Ishikawa (cell line): ENCODE results near the gene ARMC3.

Experiments
- CEBPB ChIP-seq: IDR thresholded peaks from 2 replicates; pipeline ENCODE4 v1.6.1; 2012
- CREB1 ChIP-seq: IDR thresholded peaks from 2 replicates; pipeline ENCODE4 v1.6.1; 2012; ENCODE audit warnings: low read depth
- TAF1 ChIP-seq: IDR thresholded peaks from 2 replicates; pipeline ENCODE4 v1.6.1; 2012; ENCODE audit warnings: low read depth, mild to moderate bottlenecking
- TCF12 ChIP-seq: IDR thresholded peaks from 2 replicates; pipeline ENCODE4 v1.6.1; 2012; ENCODE audit warnings: low read depth
- TEAD4 ChIP-seq: IDR thresholded peaks from 2 replicates; pipeline ENCODE4 v1.6.1; 2012
- USF1 ChIP-seq: IDR thresholded peaks from 2 replicates; pipeline ENCODE4 v1.6.1; 2012
- YY1 ChIP-seq: IDR thresholded peaks from 2 replicates; pipeline ENCODE4 v1.6.1; 2012; ENCODE audit warnings: low read depth
- TF ChIP-seq, protein P1 (sequence below): IDR thresholded peaks from 2 replicates; pipeline ENCODE4 v1.6.1; 2012; ENCODE audit warnings: low read depth, mild to moderate bottlenecking
- TF ChIP-seq, protein P2 (sequence below): IDR thresholded peaks from 2 replicates; pipeline ENCODE4 v1.6.1; 2012

DNA sequence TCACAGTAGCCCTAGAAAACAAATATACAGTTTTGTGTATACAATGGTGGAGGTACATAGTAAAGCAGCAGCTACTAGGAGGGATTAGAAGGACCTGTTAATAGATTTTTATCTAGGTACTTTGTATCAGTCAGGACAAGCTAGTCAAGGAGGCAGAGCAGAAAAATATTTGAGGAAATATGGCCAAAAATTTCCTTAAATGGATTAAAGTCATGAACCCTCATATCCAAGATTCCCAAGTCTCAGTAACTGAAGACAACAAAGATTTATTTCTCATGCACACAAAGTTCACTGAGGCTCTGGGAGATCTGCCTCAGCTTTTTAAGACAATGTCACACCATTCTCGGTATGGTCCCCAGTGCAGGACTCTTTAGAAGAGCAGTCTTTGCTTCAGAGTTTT, 28.1 kb upstream of the ARMC3 start:
- TF ChIP-seq TAF1 (no peak), CEBPB (no peak), YY1 (no peak), TEAD4 (no peak), CREB1 (no peak), TCF12 (no peak), USF1 (no peak)
- TF ChIP-seq, protein P1, sequence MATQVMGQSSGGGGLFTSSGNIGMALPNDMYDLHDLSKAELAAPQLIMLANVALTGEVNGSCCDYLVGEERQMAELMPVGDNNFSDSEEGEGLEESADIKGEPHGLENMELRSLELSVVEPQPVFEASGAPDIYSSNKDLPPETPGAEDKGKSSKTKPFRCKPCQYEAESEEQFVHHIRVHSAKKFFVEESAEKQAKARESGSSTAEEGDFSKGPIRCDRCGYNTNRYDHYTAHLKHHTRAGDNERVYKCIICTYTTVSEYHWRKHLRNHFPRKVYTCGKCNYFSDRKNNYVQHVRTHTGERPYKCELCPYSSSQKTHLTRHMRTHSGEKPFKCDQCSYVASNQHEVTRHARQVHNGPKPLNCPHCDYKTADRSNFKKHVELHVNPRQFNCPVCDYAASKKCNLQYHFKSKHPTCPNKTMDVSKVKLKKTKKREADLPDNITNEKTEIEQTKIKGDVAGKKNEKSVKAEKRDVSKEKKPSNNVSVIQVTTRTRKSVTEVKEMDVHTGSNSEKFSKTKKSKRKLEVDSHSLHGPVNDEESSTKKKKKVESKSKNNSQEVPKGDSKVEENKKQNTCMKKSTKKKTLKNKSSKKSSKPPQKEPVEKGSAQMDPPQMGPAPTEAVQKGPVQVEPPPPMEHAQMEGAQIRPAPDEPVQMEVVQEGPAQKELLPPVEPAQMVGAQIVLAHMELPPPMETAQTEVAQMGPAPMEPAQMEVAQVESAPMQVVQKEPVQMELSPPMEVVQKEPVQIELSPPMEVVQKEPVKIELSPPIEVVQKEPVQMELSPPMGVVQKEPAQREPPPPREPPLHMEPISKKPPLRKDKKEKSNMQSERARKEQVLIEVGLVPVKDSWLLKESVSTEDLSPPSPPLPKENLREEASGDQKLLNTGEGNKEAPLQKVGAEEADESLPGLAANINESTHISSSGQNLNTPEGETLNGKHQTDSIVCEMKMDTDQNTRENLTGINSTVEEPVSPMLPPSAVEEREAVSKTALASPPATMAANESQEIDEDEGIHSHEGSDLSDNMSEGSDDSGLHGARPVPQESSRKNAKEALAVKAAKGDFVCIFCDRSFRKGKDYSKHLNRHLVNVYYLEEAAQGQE = no peak
- TF ChIP-seq, protein P2, sequence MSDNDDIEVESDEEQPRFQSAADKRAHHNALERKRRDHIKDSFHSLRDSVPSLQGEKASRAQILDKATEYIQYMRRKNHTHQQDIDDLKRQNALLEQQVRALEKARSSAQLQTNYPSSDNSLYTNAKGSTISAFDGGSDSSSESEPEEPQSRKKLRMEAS = no peak
